HG02678 (cell line): ENCODE results near the gene VWDE.
"Not testable (repeated sequence)": the region's sequence is repeated elsewhere in the genome, so short reads cannot be mapped to it uniquely, and the experiment has no call there.

Experiments used
- ATAC-seq: cut with Tn5 transposase; IDR thresholded peaks from one replicate; pipeline ENCODE4 v1.9.1; 2021; ENCODE audit warnings: mild to moderate bottlenecking, moderate library complexity; ENCODE audit not compliant: unreplicated experiment

VWDE gene

GRCh38 chr7:12403287-12404181, at the start of gene VWDE:
Gene VWDE (minus strand): TSS chr7:12403865. CDS start chr7:12403716, 149 bp downstream.
- ATAC-seq: peak; percentile 70

GRCh38 chr7:12453136-12453535, 49.5 kb upstream of the VWDE start:
- not testable (repeated sequence) for ATAC-seq

DNA sequence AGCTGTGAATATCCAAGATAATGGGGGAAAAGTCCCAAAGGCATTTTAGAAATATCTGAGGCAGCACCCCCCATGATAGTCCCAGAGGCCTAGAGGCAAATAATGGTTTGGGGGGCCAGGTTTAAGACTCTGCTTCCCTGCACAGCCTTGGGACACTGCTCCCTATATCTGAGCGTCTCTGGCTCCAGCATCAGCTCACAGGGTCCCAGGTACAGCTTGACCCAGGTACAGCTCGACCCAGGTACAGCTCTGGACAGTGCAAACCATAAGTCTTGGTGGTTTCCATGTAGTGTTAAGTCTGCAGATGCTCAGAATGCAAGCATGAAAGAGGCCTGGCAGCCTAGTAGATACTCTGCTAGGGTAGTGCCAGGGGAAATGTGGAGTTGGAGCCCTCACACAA, 47.0 kb upstream of the VWDE start:
- no peak for ATAC-seq

- ATAC-seq: no peak
These were observed 41.1 kb upstream of the VWDE start for GRCh38 chr7:12444785-12445184.

GRCh38 chr7:12440229-12440628, 36.6 kb upstream of the VWDE start:
- ATAC-seq: no peak

DNA sequence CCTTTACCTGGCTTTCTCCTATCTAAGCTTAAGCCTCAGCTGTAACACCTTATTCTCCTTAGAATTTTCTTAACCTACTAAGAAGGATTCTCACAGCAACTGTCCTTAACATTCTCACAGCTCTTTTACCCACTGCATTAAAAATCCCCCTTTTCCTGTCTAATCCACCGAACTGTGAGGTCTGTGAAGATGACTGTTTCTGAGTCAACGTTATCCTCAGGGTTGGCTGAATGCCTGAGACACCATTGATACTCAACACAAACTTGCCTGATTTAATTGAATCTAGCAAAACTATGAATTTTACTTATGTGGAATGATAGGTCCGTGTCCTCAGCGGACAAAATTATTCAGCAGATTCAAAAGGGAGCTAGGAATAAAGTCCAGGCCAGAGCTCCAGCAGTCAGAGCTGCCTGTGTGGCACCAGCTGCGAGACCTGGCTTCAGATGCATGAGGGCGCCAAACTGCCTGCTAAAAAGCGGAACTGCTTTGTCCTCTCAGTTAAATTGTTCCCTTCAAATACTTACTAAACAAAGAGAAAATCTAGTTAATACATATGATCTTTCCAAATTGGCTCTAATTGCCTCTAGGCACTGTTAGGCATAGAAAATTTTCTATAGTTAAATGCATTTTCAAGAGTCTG, 33.4 kb upstream of the VWDE start:
- ATAC-seq: no peak

DNA sequence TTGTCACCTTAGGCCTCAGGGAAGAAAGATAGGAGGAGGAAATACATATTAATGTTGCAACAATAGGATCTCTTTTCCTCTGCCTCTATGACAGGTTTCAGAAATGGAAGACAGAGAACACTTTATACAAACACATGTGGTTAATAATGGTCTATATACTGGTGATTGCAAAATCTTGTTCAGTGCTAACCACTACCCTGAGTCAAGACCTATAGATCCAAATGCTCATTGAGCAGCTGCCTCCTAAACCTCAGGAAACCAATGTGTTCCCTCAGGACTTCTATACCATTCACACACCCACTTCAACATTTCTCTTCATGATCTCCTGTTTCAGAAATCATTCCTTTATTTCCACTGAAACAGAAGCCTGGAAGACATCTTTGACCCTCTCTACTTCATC, 32.5 kb upstream of the VWDE start:
- no peak for ATAC-seq

- no peak for ATAC-seq
These were observed 30.5 kb upstream of the VWDE start for GRCh38 chr7:12434012-12434642.

DNA sequence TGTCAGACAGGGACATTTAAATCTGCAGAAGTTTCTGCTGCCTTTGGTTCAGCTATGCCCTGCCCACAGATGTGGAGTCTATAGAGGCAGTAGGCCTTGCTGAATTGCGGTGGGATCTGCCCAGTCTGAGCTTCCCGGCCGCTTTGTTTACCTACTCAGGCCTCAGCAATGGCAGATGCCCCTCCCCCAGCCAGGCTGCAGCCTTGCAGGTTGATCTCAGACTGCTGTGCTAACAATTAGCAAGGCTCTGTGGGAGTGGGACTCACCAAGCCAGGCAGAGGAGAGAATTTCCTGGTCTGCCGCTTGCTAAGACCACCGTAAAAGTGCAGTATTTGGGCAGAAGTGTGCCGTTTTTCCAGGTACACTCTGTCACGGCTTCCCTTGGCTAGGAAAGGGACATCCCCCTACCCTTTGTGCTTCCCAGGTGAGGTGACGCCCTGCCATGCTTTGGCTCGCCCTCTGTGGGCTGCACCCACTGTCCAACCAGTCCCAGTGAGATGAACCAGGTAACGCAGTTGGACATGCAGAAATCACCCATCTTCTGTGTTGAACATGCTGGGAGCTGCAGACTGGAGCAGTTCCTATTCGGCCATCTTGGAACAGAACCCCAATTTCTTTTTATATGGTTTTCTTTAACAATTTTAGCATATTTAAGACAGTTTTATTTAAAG, 28.4 kb upstream of the VWDE start:
- ATAC-seq: no peak

DNA sequence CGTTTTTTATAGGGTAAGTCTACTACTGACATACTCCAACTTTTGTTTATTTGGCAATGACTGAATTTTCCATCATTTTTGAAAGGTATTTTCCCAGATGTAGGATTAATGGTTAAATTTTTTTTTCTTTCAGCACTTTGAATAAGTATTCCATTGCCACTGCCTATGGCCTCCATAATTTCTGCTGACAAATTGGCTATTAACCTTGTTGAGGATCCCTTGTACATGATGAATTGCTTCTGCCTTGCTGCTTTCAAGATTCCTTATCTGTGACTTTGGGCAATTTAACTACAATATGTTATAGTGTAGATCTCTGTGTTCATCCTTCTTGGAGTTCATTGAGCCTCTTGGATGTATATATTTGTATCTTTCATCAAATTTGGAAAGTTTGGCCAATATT, 21.6 kb upstream of the VWDE start:
- ATAC-seq: no peak

- no peak for ATAC-seq
These were observed 20.5 kb upstream of the VWDE start for GRCh38 chr7:12423997-12424745.

- ATAC-seq: no peak
These were observed 19.8 kb upstream of the VWDE start for GRCh38 chr7:12423355-12423996.

DNA sequence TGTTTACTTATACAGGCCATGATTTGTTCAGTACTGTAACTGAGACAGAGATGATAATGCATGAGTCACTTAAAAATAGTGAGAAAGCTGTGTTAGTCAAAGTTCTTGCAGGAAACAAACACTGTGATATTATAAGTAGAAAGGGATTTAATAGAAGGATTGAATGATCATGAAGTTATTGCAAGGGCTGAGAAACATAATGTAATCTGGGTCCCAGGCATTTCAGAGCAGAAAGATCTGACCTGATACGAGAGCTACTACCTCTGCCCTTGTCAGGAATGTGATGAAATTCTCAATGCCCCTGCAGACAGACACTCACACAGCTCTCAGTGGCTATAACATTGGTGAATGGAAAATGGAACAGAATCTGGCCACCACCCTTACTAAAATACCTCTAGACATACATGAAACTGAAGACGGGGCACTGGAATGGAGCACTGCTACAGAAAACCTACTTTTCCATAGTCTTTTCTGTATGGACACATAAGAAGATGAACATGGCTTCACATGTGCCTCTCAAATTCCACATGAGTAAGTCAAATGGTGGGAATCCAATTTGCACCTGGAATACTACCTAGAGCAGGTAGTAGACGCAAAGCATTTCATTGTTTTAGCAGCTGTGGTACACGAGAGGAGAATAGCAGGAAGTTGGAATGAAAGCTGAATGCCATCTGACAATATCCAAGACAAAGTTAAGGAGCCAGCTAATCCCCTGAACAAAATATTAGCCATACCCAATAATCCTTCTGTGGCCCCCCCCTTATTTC, 19.1 kb upstream of the VWDE start:
- ATAC-seq: no peak

DNA sequence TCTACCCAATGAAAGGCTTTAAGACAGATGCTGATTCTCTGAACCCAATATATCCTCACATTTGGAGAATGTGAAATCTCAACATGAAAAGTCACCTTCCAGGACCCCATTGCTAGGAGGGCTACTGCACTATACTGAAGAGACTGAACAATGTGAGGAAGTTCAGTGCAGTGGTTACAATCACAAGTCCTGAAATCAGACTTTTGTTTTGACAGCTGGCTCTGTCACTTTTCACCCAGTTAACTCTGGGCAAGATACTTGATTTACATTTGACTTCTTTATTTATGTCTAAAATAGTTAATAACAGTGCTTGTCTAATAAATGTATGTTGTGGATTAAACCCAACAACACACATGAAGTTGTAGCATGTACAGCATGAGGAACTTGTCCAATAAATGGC, 14.8 kb upstream of the VWDE start:
- ATAC-seq: no peak

- no peak for ATAC-seq
These were observed 11.4 kb upstream of the VWDE start for GRCh38 chr7:12415072-12415471.

DNA sequence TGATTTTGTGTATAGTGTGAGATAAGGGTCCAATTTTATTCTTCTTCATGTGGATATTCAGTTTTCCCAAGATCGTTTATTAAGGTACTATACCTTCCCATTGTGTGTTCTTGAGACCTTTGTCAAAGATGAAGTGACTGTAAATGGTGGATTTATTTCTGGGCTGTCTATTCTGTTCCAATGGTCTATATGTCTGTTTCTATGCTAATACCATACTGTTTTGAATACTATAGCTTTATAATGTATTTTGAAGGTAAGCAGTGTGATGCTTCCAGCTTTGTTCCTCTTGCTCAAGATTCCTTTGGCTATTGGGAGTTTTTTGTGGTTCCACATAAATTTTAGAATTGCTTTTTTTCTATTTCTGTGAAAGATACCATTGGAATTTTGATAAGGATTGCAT, 8.7 kb upstream of the VWDE start:
- ATAC-seq: no peak

DNA sequence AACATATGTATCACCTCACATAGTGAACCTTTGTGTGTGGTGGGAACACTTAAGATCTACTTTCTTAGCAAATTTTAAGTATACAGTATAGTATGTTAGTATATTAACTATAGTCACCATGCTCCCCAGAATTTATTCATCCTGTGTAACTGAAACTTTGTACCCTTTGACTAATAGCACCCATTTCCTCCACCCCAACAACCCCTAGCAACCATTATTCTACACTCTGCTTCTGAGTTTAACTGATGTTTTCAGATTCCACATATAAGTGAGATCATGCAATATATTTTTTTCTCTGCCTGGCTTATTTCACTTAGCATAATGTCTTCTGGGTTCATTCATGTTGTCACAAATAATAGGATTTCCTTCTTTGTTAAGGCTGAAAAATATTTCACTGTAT, 6.9 kb upstream of the VWDE start:
- no peak for ATAC-seq

- ATAC-seq: no peak
These were observed 5.5 kb upstream of the VWDE start for GRCh38 chr7:12409097-12409711.

- not testable (repeated sequence) for ATAC-seq
These were observed 4.0 kb upstream of the VWDE start for GRCh38 chr7:12407652-12408051.
